ENCODE measurements around the gene COL5A1.

DNA sequence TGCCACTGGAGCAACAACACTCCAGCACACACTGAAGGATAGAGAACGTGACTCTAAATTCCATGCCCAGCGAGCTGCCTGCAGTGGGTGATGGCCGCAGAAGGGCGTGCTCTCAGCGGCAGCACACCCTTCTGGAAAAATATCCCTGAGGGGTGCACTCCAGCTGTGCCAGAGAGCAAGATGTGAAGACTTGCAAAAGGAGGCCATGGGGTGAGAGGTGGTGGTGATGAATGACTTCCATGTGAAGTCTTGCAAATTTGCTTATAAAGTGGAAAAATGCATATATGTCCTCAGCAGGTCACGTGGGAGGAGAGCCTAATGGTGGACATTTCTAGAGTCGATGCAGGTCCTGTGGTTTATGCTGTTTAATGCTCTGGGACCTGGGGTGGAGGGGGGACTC, 39.8 kb upstream of the COL5A1 start:
- no peak for TF ChIP-seq POLR2A (IDR thresholded peaks at IDR 0.05)
- TF ChIP-seq, protein P1, sequence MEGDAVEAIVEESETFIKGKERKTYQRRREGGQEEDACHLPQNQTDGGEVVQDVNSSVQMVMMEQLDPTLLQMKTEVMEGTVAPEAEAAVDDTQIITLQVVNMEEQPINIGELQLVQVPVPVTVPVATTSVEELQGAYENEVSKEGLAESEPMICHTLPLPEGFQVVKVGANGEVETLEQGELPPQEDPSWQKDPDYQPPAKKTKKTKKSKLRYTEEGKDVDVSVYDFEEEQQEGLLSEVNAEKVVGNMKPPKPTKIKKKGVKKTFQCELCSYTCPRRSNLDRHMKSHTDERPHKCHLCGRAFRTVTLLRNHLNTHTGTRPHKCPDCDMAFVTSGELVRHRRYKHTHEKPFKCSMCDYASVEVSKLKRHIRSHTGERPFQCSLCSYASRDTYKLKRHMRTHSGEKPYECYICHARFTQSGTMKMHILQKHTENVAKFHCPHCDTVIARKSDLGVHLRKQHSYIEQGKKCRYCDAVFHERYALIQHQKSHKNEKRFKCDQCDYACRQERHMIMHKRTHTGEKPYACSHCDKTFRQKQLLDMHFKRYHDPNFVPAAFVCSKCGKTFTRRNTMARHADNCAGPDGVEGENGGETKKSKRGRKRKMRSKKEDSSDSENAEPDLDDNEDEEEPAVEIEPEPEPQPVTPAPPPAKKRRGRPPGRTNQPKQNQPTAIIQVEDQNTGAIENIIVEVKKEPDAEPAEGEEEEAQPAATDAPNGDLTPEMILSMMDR (IDR thresholded peaks at IDR 0.05): no peak

Data from esophagus squamous epithelium (tissue), 4 donors.